CD4-positive, alpha-beta T cell treated with Interleukin-21 for 1 hour (primary cell): ENCODE data around the gene CDH16.
"Not testable (repeated sequence)": the region's sequence is repeated elsewhere in the genome, so short reads cannot be mapped to it uniquely, and the experiment has no call there.

Source experiments
- DNase-seq: peaks from one replicate; pipeline ENCODE4 v3.0.0-alpha.2; 2020

The CDH16 gene, protein sequence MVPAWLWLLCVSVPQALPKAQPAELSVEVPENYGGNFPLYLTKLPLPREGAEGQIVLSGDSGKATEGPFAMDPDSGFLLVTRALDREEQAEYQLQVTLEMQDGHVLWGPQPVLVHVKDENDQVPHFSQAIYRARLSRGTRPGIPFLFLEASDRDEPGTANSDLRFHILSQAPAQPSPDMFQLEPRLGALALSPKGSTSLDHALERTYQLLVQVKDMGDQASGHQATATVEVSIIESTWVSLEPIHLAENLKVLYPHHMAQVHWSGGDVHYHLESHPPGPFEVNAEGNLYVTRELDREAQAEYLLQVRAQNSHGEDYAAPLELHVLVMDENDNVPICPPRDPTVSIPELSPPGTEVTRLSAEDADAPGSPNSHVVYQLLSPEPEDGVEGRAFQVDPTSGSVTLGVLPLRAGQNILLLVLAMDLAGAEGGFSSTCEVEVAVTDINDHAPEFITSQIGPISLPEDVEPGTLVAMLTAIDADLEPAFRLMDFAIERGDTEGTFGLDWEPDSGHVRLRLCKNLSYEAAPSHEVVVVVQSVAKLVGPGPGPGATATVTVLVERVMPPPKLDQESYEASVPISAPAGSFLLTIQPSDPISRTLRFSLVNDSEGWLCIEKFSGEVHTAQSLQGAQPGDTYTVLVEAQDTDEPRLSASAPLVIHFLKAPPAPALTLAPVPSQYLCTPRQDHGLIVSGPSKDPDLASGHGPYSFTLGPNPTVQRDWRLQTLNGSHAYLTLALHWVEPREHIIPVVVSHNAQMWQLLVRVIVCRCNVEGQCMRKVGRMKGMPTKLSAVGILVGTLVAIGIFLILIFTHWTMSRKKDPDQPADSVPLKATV

DNA sequence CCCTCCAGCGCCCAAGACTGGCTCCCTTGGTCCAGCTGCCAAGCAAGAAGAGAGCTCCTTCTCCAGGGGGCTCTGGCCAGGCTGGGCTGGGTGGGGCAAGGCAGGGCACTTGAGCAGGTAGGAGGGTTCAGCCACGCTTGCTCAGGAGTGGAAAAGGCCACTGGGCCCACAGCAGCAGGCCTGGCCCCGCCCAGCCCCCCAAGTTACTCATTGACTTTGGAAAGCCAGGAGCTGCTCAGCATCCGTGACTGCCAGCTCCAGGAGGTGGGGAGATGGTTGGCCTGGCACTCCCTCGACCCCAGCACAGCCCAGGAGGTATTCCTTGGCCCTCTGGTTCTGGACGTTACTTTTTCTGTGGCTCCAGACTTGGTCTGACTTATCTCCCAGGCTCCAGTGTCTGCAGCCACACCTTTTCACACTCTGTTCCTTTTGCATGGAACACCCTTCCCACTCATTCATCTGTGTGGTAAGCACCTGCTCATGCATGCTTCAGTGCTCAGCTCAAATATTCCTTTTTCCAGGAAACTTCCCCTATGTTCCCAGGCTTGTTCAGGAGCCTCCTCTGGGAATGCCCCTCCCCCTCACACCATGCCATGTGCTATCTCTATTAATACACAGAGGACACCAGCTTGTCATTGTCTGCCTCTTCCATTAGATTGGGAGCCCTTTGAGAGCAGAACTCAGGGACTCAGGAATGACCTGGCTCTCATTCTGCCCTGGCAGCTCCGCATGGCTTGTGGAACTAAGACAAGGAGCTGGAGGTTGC, at the start of gene CDH16:
Gene CDH16 (minus strand): TSS at position 83 of the 766 bp plus-strand sequence. CDS start 820 bp downstream, outside the sequence.
- no peak for DNase-seq

DNA sequence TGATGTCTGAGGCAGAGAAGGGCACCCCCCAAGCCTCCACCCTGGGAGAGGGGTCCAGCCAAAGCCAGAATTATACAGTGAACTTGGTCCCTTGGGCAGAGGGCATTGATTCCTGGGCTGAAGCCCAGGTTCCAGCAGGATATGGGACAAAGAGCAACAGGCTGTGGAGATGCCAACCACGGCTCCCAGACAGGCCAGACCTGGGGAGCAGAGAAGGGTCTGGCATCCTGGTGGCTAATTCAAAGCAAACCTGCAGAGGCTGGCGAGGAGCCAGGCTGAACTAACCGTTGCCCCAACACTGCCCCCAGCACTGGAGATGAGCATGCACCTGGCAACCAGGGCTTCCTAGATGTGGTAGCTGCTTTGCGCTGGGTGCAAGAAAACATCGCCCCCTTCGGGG, 45.4 kb upstream of the CDH16 start:
- DNase-seq = no peak

DNA sequence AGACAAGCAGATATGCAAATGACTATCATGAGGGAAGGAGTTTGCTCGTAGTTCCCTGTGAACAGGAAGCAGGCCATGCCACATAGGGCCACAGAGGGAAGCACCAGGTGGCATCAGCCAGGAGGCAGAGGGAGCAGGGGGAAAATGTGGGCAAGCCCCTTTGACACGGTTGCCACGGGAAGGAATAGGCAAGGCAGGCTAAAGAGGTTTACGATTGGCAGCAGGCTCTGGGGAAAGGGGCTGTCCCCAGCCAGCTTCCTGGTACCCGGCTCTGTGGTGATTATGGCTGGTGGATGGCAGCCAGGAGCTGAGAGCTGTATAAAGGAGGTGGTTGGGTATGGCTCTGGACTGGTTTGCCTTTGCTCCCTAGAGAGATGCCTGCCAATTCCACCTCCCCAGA, 43.2 kb upstream of the CDH16 start:
- DNase-seq = no peak

DNA sequence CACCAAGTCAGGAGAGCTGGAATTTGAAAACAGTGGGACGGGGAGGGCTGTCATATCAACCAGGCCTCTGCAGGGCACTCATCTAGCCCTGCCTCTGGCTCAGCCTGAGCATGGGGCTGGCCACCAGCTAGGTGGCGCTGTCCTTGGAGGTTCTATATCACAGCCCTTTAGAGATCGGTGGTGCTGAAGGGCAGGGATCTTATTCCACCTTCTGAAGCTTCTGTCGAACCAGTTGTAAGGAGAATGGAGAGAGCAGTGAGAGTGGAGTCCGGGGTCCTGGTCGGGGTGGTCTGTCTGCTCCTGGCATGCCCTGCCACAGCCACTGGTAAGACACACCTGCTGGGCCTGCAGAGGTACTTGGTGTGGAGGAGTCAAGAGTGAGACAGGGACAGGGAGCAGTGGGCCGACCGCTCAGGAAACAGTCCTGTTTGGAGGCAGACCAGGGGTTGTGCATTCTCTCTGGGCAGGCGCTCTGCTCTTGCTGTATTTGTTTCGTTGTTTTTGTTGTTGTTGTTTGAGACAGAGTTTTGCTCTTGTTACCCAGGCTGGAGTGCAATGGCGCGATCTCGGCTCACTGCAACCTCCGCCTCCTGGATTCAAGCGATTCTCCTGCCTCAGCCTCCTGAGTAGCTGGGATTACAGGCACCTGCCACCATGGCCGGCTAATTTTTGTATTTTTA, 42.5 kb upstream of the CDH16 start, which contains the start of gene CES3:
Gene CES3 (plus strand): TSS at position 202 of the 680 bp plus-strand sequence. CDS start 42 bp downstream, at position 244.
- peak; percentile 63 for DNase-seq

DNA sequence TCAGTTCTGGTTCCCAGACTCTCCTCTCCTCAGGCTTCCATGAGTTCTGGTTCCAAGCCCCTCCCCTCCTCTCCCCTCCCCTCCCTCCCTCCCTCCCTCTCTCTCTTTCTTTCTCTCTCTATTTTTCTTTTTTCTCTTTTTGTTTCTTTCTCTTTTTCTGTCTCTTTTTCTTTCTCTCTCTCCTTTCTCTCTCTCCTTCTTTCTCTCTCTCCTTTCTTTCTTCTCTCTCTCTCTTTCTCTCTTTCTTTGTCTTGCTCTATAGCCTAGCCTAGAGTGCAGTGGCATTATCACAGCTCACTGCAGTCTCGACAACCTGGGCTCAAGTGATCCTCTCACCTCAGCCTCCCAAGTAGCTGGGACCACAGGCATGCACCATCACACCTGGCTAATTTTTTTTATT, 41.6 kb upstream of the CDH16 start:
- DNase-seq = no peak

DNA sequence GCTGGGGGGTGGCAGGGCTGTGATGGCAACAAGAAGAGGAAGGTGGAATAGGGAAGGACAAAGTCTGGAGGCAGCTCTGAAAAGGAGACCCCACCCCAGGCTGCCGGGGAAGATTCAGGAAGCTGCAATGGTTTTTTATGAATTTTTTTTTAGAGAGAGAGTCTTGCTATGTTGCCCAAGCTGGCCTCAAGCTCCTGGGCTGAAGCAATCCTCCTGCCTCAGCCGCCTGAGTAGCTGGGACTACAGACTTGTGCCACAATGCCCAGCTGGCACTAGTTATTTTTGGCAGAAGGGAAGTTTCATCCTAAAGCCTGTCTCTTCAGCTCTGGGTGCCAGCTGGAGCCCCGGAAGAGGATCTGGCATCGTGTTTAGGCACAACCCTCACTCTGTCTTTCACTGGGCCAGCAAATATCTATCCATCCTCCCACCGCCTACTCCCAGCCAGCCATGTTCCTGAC, 41.0 kb upstream of the CDH16 start:
- DNase-seq = no peak

DNA sequence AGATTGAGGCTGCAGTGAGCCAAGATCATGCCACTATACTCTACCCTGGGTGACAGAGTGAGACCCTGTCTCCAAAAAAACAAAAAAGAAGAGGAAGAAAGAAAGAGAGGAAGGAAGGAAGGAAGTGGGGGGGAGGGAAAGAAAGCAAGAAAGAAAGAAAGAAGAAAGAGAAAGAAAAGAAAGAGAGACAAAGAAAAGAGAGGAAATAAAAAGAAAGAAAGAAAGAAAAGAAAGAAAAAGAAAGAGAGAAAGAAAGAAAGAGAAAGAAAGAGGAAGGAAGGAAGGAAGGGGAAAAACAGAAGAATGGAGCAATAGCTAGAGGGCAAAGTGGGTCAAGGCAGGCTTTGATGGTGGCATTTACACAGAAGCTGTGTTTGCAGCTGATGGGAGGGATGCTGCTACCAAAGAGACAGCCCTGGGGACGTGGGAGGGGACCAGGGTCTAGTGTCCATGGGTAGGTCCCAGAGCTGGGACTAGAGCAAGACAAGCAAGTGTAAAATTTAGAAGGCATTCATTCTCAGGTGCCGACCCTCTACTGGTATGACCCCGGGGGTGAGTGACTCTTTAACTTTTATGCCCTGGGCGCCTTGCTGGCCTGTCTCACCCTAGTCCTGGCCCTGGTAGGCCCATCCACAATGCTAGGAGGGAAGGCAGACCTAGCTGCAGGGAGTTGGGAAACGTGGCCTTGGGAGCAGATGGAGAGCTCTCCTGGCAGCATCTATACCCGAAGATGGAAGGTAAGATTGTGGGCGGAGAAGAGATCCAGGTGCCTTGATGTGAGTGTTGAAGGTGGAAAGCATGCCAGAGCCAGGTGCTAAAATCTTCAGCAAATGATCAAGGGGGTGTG, 40.4 kb upstream of the CDH16 start:
- DNase-seq = no peak

DNA sequence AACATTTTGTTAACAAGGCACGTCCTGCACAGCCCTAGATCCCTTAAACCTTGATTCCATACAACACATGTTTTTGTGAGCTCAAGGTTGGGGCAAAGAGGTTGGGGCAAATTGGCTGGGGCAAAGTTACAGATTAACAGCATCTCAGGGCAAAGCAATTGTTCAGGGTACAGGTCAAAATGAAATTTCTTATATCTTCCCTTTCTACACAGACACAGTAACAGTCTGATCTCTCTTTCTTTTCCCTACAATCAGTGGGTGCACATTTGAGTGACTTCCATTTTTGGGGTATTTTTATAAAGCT, 37.4 kb upstream of the CDH16 start:
- DNase-seq = not testable (repeated sequence)

DNA sequence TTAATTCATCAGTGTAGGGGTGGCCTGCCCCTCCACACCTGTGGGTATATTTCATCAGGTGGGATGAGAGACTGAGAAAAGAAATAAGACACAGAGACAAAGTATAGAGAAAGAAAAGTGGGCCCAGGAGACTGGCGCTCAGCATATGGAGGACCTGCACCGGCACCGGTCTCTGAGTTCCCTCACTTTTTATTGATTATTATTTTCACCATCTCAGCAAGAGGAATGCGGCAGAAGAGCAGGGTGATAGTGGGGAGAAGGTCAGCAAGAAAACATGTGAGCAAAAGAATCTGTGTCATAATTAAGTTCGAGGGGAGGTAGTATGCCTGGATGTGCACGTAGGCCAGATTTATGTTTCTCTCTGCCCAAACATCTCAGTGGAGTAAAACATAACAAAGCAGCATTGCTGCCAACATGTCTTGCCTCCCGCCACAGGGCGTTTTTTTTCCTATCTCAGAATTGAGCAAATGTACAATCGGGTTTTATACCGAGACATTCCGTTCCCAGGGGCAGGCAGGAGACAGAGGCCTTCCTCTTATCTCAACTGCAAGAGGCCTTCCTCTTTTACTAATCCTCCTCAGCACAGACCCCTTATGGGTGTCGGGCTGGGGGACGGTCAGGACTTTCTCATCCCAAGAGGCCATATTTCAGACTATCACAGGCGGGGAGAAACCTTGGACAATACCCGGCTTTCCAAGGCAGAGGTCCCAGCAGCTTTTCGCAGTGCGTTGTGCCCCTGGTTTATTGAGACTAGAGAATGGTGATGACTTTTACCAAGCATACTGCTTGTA, 36.9 kb upstream of the CDH16 start:
- DNase-seq = not testable (repeated sequence)

DNA sequence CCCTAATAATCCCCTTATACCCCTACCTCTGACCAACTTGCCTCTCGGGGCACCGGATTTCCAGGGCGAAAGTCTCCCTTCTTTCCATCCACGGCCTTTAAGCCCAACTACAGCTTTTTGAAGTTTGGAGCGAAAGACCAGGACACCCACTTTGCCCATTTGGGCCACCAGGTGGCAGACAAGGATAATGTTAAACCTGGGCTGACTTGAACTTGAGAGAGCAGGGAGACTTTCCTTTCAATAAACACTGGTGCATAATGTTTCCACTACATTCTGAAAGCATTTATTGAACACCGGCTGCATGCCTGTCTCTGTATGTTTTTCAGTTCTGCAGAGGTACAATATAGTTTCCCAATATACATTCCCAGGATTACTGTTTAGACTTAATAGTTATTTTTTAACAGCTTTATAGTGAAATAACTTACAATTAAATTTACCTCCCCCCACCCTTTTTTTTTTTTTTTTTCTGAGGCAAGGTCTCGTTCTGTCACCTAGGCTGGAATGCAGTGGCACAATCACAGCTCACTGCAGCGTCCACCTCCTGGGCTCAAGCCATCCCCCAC, 35.5 kb upstream of the CDH16 start:
- peak; percentile 78 for DNase-seq

DNA sequence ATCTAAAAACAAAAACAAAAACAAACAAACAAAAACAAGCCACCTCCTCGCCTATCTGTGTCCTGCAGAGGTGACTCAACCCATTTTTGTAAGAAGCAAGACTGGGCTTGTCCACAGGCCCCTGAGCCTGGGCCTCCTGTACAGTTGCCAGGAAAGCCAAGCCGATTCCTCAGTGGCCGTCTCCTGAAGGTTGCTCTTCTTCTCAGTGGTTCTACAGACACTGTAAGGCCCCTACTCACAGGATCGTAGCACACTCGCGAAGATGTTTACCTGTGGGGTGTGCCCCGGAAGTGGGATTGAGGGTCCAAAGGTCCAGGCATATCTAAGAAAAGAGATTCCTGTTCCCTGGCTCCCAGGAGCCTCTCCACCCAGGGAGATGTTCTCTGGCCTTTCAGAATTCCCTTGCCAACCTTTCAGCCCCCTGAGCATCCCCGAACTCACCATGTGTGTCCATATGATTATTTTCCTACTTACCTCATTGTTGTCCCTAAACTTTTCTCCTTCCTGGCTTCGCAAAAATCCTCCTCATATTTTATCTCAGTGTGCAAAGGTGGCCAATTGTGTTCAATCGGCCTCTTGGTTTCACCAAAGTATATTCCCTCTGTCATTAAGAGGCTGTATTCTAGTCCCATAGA, 34.9 kb upstream of the CDH16 start:
- no peak for DNase-seq

DNA sequence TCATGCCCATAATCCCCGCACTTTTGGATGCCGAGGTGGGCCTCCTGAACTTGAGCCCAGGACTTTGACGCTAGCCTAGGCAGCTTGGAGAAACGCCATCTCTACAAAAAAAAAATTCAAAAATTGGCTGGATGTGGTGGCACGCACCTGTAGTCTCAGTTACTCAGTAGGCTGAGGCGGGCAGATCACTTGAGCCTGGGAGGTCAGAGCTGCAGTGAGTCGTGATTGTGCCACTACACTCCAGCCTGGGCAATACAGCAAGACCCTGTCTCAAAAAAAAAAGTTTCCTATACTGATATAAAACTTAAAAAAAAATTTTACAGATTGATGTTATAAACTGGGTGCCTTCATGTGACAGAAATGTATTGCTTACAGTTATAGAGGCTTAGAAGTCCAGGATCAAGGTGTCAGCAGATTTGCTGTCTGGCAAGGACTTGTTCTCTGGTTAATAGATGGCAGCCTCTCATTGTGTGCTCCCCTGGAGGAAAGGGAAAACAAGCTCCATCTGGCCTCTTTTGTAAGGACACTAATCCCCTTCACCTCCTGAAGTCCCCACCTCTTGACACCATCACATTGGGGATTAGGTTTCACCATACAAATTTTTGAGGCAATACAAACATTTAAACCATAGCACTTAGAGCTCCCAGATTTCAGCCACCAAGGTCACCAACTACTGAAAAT, 33.9 kb upstream of the CDH16 start:
- DNase-seq = no peak

DNA sequence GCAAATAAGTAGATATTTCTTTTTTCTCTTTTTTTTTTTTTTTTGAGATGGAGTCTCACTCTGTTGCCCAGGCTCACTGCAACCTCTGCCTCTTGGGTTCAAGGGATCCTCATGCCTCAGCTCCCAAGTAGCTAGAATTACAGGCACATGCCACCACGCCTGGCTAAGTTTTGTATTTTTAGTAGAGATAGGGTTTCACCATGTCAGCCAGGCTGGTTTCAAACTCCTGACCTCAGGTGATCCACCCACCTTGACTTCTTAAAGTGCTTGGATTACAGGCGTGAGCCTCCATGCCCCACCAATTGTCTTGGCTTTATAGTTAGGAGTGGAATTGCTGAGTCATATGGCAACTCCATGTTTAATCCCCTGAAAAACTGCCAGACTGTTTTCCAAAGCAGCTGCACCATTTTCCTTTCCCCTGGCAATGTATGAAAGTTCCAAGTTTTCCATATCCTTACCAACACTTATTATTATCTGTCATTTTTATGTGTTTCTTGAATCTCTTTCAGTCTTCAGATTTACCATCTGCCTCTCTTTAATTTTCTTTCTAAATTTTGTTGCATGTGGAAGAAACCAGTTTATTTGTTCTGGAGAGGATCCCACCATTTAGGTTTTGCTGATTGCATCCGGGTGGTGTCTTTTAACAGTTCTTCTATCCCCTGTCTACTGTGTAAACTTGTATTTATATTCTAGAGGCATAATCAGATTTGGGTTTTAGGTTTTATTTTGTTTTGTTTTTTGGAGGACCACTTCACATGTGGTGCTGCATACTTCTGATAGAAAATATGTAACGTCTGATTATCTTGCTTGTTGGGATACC, 32.5 kb upstream of the CDH16 start:
- no peak for DNase-seq

DNA sequence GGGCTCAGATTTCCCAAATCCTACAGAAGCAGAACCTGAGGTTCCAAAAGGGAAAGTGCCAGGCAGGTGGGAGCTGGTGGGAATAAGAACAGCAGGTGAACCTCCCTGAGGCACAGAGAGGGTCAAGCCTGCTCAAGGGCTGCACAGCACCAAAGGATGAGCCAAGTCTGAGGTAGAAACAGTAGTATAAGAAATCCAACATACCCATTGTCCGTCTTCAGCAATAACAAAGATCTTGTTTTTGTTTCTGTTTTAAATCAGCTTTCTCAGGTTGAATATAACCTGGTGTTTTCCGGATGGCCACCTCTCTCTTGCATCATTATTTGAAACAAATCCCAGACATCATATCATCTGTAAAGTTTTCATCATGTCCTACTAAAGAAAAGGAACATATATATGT, 31.8 kb upstream of the CDH16 start:
- no peak for DNase-seq

DNA sequence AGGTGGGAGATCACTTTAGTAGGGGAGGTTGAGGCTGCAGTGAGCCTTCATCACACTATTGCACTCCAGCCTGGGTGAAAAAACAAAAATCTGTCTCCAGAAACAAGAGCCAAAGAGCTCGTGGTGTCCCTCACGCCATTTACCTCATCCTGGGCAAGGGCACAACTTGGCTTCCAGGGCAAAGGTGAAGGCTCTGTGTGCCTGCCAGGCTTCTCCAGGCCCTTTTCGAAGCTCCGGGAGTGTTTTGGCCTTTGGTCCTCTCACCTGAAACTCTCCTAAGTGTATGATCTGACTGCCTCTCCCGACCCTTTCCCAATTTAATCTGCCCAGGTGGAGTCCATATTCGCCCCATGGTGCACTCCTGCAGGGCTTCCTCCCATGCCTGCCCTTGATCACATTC, 30.8 kb upstream of the CDH16 start:
- no peak for DNase-seq

DNA sequence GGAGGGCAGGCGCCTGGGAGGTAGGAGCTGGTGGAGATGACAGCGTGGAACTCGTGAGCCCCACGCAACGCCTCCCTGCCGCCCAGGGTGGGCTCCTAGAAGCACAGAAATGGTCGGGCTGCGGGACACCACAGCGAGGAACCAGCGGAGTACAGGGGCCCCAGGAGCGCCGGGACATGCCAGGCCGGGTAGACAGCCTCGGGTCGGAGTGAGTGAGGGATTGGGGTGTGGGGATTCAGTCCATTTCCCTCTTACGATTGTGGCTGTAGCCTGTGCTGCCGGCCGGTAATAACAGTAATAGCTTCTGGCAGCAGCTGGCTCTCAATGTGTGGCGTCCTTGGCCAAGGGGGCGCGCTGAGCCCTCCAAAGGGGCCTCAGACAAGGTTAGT, 30.1 kb upstream of the CDH16 start:
- no peak for DNase-seq

DNA sequence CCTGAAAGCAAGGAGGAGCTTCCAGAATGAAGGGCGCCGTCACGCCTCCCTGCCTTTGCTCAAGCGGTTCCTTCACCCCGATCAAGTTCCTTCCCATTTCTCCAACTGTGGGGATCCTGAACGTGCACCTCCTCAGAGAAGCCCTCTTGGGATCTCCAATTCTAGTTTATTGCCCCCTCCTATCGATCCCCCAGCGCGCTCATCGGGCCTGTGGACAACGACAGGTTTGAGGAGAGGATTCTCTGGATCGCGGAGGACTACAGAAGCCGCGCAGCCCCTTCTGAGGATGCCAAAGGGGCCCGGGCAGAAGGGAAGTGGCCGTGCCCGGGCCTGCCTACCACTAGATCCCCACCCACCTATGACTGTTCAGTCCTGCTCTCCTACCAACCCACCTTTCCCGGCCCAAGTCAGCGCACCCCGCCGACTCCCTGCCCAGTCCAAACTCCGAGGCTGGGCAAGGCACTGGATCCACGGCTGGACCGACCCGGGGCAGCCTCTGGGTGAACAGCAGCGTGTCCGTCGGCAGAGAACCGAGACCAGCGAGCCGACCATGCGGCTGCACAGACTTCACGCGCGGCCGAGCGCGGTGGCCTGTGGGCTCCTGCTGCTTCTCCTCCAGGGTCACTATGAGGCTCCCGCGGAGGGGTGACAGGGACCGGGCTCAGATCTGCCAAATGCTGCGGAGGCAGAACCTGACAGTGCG, 29.6 kb upstream of the CDH16 start:
- no peak for DNase-seq
